ENCODE results near the gene ACVR1B. TPM values are rescaled to one million over a fixed set of nuclear protein-coding genes. Genes with fewer than 3 reads are reported as not detected.

ACVR1B gene
- total RNA-seq, 3 donors from 2014 or later (not counting 1 experiment from before 2014, with no cell fraction given): 5.9 to 9.6 (median 6.6) TPM

DNA sequence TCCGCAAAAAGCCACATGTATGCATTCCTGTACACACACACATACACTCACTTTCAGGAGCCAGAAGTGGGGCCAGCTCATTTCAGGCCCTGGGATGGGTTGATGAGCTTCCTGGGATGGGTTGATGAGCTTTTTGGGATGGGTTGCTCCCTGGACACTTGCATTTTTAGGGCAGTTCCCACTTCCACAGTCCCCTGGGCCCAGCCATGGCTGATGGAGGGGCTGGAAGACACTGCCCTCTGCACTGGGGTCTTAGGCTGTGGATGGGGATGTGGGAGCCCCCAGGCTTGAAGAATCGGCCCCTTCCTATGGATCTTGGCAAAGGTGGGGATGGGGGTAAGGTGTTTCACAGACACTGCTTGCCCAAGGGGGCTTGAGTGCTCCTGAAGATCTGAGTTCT, 31.5 kb upstream of the ACVR1B start:
- 49% methylated on average over 2 of the region's 2 CpGs for WGBS (ENCODE audit: insufficient coverage)
- Mint-ChIP-seq H3K27me3 (ENCODE audit: low read depth in 2 of 2) (peaks cover 0 to 5% of the 10 kb centered on the region in 2 donors), H3K4me3 (no peak overlapping the region), H3K4me1 (peaks cover 0 to 10% of the 10 kb centered on the region in 2 donors), H3K9me3 (no peaks in the 10 kb centered on the region), H3K36me3 (no peaks in the 10 kb centered on the region), H3K27ac (no peak overlapping the region)
- Histone ChIP-seq H3K4me3 (ENCODE audit: low read length) (no peak overlapping the region), H3K27me3 (ENCODE audit: control insufficient read depth, insufficient read depth, low read length) (no peaks in the 10 kb centered on the region), H3K36me3 (ENCODE audit: control insufficient read depth, insufficient read depth, low read length) (no peaks in the 10 kb centered on the region), H3K4me1 (ENCODE audit: control insufficient read depth, insufficient read depth, low read length) (peaks cover 12% of the 10 kb centered on the region), H3K9me3 (ENCODE audit: control insufficient read depth, insufficient read depth, low read length) (no peaks in the 10 kb centered on the region), H3K27ac (ENCODE audit: low read length) (no peak overlapping the region)
- DNase-seq (no peak), ATAC-seq (no peak)
- TF ChIP-seq, protein P1, sequence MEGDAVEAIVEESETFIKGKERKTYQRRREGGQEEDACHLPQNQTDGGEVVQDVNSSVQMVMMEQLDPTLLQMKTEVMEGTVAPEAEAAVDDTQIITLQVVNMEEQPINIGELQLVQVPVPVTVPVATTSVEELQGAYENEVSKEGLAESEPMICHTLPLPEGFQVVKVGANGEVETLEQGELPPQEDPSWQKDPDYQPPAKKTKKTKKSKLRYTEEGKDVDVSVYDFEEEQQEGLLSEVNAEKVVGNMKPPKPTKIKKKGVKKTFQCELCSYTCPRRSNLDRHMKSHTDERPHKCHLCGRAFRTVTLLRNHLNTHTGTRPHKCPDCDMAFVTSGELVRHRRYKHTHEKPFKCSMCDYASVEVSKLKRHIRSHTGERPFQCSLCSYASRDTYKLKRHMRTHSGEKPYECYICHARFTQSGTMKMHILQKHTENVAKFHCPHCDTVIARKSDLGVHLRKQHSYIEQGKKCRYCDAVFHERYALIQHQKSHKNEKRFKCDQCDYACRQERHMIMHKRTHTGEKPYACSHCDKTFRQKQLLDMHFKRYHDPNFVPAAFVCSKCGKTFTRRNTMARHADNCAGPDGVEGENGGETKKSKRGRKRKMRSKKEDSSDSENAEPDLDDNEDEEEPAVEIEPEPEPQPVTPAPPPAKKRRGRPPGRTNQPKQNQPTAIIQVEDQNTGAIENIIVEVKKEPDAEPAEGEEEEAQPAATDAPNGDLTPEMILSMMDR (IDR thresholded peaks at IDR 0.05): no peak
- intact Hi-C loops (cut with micrococcal nuclease): no loop called here

DNA sequence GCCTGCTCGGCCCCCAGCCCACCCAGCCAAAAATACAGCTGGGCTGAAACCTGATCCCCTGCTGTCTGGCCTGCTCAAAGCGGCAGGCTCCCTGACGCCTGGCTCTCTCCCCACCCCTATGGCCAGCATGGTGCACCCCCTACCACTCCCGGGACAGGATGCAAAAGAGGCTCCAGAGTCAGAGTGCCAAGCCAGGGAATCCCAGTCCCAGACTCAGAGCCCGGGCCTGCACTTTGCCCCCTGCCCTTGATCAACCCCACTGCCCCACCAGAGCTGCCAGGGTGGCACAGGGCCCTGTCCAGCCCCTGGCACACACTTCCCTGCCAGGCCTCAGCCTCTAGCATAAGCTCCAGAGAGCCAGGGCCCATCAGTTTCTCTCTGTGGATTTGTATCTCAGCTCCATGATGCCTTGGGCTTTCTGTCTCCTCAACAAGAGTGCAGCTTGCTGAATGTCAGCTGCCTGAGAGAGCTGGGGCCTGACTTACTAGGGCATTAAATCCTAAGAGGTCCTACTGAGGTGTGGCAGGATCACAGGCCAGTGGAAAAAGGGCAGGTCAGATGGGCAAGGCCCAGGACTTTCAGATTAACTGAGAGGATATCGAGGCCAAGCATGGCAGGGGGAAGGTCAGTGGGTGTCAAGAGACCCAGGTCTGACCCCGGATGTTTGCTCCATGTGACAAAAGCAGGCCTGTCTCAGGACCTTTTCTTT, 30.3 kb upstream of the ACVR1B start:
- no peaks in the 10 kb centered on the region for H3K9me3 Mint-ChIP-seq
- Histone ChIP-seq H3K4me3 (ENCODE audit: low read length) (no peak overlapping the region), H3K9me3 (ENCODE audit: control insufficient read depth, insufficient read depth, low read length) (no peaks in the 10 kb centered on the region), H3K36me3 (ENCODE audit: control insufficient read depth, insufficient read depth, low read length) (no peaks in the 10 kb centered on the region), H3K27ac (ENCODE audit: low read length) (no peak overlapping the region), H3K27me3 (ENCODE audit: control insufficient read depth, insufficient read depth, low read length) (no peaks in the 10 kb centered on the region), H3K4me1 (ENCODE audit: control insufficient read depth, insufficient read depth, low read length) (peaks cover 12% of the 10 kb centered on the region)
- TF ChIP-seq, protein P1 (IDR thresholded peaks at IDR 0.05): no peak
- peaks cover 0 to 10% of the 10 kb centered on the region in 2 donors for H3K4me1 Mint-ChIP-seq
- intact Hi-C loops (cut with micrococcal nuclease): no loop called here
- no peaks in the 10 kb centered on the region for H3K36me3 Mint-ChIP-seq
- H3K4me3 Mint-ChIP-seq: no peak overlapping the region
- ATAC-seq: no peak
- peaks cover 0 to 5% of the 10 kb centered on the region in 2 donors for H3K27me3 Mint-ChIP-seq (ENCODE audit: low read depth in 2 of 2)
- H3K27ac Mint-ChIP-seq: no peak overlapping the region
- 95% methylated on average over 7 of the region's 7 CpGs for WGBS (ENCODE audit: insufficient coverage)
- no peak for DNase-seq

DNA sequence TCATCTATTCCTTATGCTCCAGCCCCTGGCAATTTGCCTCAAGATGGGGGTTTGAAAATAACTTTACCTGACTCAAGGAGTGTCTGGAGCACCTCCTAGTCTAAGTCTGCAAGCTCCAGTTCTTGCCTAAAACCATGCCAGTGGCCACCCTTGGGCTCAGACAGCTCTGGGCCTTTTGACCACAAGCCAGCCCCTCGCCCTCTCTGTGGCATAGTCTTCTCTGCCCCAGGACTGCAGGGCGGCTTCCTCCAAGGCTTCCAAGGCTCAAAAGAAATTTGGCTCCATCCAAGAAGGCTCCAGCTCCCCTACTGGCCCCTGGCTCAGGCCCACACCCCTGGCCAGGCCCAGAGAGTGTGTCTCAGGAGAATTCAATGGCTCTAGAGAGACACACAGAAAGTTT, 29.4 kb upstream of the ACVR1B start:
- no peaks in the 10 kb centered on the region for H3K27me3 ChIP-seq (ENCODE audit: control insufficient read depth, insufficient read depth, low read length)
- H3K4me3 ChIP-seq (ENCODE audit: low read length): no peak overlapping the region
- Mint-ChIP-seq H3K27ac (no peak overlapping the region), H3K4me1 (peaks cover 0 to 10% of the 10 kb centered on the region in 2 donors), H3K27me3 (ENCODE audit: low read depth in 2 of 2) (peaks cover 0 to 5% of the 10 kb centered on the region in 2 donors), H3K36me3 (no peaks in the 10 kb centered on the region), H3K4me3 (no peak overlapping the region), H3K9me3 (no peaks in the 10 kb centered on the region)
- TF ChIP-seq, protein P1 (IDR thresholded peaks at IDR 0.05): no peak
- intact Hi-C loops (cut with micrococcal nuclease): no loop called here
- peaks cover 12% of the 10 kb centered on the region for H3K4me1 ChIP-seq (ENCODE audit: control insufficient read depth, insufficient read depth, low read length)
- ATAC-seq: no peak
- DNase-seq: no peak
- no peak overlapping the region for H3K27ac ChIP-seq (ENCODE audit: low read length)
- WGBS (ENCODE audit: insufficient coverage): 91% methylated on average over 2 of the region's 2 CpGs
- no peaks in the 10 kb centered on the region for H3K36me3 ChIP-seq (ENCODE audit: control insufficient read depth, insufficient read depth, low read length)
- no peaks in the 10 kb centered on the region for H3K9me3 ChIP-seq (ENCODE audit: control insufficient read depth, insufficient read depth, low read length)
